GM12874 (cell line): ENCODE data around the gene DPP7.

Source experiments
- TF ChIP-seq, protein P1 (sequence below): IDR thresholded peaks from 2 replicates; pipeline ENCODE4 v1.5.1; 2011; ENCODE audit warnings: low read depth, mild to moderate bottlenecking, control low read depth, low read length, moderate library complexity; ENCODE audit not compliant: insufficient read depth

DPP7 gene

GRCh38 chr9:137068539-137069507, 45.7 kb downstream of the DPP7 start:
- TF ChIP-seq, protein P1, sequence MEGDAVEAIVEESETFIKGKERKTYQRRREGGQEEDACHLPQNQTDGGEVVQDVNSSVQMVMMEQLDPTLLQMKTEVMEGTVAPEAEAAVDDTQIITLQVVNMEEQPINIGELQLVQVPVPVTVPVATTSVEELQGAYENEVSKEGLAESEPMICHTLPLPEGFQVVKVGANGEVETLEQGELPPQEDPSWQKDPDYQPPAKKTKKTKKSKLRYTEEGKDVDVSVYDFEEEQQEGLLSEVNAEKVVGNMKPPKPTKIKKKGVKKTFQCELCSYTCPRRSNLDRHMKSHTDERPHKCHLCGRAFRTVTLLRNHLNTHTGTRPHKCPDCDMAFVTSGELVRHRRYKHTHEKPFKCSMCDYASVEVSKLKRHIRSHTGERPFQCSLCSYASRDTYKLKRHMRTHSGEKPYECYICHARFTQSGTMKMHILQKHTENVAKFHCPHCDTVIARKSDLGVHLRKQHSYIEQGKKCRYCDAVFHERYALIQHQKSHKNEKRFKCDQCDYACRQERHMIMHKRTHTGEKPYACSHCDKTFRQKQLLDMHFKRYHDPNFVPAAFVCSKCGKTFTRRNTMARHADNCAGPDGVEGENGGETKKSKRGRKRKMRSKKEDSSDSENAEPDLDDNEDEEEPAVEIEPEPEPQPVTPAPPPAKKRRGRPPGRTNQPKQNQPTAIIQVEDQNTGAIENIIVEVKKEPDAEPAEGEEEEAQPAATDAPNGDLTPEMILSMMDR: no peak

DNA sequence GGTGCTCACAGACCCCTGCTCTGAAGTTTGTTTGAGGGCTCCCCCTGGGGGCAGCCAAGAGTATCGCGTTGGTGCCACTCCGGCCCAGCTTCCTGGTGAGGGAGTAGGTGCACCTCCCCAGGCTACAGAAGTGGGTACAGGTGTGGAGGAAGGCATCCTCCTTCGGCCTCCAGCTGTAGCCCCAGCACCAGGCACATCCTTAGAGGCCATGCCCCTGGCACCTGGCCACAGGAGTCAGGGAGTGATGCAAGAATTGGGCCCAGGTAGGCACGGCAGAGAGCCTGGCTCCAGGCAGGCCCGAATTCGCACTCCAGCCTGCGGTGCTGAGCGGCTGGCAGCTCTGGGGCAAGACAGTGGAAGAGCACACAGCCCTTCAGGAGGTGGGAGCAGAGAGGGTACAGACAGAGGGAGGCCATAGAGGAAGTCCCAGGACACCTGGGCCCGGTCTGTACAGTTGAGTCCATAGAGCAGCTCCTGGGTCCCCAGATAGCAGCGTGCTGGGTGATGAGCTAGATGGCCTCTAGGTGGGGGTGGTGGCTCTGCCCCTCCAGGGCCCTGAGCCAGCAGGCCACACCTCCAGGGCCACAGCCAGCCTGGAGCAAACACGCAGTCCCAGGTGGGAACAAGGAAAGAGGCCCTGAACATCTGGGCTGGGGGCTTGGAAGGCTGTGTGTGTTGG, 46.5 kb downstream of the DPP7 start:
- TF ChIP-seq, protein P1: peak; percentile 84

DNA sequence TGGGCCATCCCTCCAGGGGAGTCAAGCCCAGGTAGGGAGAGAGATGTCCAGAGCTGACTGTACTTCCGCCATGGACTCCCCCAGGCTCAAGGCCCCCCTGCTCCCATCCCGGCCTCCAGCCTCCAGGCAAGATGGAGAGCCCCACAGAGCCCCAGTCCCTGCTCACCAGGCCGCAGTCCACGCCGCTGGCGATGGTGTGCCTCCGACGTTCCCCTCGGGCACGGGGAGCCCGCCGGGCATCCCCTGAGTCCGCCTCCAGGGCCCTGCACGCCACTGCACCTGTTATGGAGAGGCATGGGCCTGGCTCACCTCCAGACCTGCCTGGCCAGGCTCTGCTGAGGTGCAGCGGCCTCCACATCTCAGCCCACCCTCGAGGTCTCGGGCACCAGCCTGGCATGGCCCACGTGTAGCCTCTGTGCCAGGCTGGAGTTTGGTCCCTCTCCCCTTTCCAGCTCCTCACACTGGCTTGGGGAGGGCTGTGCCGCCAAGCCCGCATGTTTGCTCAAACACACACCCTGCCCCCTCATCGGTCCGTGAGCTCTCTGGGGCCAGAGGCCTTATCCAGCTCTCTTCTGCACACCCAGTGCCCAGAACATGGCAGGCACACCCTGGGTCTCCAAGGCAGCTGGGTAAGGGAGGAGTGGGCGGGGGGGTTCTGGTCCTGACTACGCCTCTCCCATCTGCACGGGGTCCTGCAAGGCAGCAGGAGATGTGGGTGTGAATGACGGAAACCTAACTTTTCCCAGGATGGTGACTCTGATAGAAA, 48.3 kb downstream of the DPP7 start:
- TF ChIP-seq, protein P1: no peak

DNA sequence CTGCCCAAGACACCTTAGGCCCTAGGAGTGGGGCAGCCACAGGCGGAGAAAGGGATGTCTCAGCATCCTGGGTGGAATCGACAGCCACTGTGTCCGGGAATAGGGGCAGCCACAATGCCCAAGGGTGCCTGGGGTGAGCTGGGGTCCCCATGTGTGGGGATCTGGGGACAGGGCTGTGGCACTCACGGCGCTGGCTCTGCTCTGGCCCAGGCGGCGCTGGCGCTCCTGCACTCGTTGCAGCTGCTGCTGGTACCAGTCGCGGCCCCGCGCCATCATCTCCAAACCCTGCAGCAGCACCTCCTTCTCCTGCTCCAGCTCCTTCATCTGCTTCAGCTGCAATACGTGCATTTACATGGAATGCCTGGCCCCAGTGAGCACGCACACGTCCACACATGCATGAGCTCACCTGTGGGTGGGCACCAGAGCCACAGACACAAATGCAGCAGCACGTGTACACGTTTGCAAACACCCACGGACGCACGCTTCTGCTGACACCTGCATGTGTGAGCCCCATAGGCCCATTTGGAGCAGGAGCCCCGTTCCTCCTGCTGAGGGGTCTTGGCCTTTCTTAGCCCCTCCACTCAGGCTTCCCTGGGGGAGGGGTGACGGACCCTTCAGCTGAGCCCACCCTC, 49.1 kb downstream of the DPP7 start:
- TF ChIP-seq, protein P1: no peak

DNA sequence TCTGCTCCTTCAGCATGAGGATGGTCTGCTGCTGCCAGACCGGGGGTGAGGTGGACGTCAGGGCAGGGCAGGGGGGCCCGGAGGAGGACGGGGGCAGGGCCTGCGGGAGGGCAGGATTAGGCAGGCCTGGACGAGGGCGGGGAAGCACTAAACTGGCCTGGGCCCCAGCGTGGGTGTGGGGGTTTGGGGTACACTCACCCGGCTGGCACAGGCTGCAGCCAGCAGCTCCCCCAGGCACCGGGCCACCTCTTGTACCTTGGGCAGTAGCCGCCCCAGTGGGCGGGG, 49.7 kb downstream of the DPP7 start:
- TF ChIP-seq, protein P1: no peak

DNA sequence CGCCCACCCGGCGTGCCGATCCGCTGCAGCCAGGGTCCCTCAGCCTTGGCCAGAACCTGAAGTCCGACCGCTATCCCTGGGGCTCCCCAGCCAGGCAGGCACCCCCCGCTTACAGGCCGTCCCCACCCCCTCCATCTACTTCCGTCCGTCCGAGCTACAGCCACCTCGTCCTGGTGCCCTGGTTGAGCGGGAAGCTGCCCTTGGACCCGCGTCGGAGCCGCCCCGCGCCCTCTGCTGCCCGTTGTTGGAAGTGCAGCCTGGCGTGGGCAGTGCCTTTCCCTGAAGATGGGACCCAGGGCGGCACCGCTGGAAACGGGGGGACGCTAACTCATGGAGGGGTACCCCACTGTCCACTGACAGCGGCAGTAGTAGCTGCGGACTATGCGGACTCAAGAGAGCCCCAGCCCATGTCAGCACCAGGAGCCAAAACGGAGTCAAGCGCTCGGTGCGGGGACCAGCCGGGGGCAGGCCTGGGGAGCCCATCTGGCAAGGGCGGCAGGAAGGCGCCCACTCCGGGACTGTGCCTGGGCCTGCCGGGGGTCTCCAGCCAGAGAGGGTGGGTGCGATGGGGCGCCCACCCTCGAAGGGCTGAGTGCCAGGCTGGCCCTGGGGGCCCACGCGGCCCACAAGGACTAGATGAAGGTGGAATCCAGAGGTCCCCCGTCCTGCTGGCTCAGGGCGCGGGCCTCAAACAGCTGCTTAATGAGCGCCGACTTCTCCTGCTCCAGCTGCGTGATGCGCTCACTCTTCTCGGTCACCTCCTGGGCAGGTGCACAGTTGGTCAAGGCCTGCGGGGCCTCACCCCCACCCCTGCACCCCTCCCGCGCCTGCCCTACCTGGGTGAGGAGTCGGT, 50.3 kb downstream of the DPP7 start:
- TF ChIP-seq, protein P1: peak; percentile 98
